SIG-M5 treated with dmso at 0.1 percent for 504 hours (cell line): ENCODE results near the gene TJP1.
"Not testable (repeated sequence)": the region's sequence is repeated elsewhere in the genome, so short reads cannot be mapped to it uniquely, and the experiment has no call there.

Experiments used
- DNase-seq: peaks from one replicate; lab custom pipeline; 2025; ENCODE audit not compliant: unreplicated experiment; lab: John Stamatoyannopoulos, UW

The TJP1 gene

GRCh38 chr15:29840054-29840453 lies 17.8 kb upstream of the TJP1 start:
- no peak for DNase-seq

DNA sequence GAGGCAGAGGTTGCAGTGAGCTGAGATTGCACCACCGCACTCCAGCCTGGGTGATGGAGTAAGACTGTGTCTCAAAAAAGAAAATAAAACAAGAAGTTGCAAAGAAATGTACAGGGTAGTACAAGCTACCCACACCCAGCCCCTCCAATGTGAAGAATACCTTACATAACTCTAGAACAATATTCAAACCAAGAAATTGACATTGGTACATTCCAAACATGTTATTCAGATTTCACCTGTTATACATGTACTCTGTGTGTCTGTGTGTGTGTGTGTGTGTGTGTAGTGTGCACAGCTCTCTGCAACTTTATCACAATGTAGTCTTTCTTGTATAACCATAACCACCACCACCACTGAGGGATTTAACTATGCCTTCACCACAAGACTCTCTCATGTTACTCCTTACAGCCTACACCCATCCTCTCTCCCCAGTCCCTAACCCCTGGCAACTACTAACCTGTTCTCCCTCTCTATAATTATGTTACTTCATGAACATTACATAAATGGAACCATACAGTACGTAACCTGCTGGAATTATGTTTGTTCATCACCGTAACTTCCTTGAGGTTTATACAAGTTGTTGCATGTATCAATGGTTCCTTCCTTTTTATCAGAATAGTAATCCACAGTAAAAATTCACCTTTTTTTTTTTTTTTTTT lies 16.2 kb upstream of the TJP1 start:
- DNase-seq: no peak

DNA sequence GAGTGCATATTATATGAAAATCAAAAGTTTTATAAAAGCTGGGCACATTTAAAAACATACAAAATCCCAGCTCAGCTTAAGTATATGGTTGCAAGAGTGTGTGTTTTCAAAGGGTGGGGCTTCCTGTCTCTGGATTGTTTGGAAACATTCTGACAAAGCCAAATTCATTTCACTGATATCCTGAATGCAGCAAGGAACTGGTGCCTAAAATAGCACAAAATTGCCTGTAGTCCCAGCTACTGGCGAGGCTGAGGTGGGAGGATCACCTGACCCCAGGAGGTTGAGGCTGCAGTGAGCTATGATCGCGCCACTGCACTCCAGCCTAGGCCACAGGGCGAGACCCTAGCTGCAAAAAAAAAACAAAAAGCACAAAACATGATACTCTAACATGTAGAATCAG lies 13.0 kb upstream of the TJP1 start:
- DNase-seq: no peak

DNA sequence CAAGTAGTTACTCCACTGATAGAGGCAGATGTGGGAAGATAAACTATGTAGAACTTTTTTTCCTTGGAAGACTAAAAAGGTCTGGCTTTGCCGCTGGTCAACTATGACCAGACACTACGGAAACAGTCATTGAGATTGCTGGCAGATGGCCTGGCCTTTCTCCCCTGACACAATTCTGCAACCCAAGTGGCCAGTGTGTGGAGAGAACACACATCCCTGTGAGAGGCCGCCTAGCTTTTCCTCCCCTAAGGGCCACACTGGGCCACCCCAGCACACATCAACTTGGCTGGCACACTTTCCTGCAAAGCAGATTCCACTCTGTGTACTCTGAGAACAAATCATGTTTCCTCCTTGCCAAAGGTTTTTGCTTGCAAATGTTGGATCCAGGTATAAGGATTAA lies 10.4 kb upstream of the TJP1 start:
- no peak for DNase-seq

DNA sequence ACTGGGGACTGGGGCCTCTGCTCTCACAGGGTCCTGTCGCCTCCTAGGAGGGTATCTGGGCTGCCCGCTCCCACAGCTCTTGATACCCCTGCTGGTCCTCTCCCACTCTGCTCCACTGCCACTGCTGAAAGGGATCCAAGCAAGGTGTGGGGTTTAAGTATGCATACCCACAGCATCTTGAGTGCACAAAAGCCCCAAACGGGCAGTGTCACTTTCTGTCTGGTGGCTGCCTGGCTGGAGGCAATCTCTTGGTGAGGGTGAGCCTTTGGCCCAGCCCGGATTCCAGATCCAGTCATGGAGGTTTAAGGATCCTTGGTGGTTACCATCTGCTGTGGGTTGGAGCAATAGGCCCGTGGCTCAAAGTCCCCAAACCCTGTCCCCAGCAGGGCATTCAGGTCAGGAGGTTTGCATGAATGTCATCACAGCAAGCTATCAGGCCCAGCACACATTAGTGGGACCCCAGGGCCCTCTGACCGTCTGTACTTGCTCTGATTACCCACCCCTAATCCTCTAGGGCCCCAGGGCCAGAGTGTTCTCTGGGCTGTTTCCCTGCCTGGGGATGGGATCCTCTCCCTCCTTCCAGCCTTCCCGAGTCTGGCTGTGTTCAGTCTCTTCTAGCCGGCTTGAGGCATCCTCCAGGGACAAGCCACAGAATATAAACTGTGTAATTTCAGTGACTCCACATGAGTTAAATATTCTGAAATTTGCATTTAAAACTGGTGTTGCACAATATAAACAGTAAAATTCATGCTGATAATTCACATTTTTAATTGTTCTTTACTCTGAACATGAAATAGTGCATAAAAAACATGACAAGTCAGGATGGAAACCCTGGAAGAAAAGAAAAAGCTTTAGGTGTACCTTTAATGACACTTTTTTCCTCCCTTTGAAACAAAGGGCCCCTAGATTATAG lies 4.9 kb upstream of the TJP1 start:
- no peak for DNase-seq

DNA sequence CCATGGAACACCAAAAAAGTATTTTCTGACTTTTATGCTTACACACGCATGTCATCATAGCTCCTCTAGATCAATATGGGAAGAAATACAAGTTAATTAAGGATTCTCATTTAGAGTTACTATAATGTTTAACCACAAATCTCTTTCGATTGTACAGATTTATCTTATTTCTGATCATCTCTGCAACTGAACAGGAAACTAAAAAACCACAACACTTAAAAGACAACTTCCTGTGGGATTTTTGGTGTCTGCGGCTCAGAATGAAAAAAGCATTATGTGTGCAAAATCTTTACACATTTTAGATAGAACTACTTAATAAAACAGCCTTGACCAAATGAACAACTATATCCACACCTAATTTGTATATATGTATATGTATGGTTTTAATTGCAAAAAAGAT lies 3.0 kb upstream of the TJP1 start:
- DNase-seq: no peak

GRCh38 chr15:29822684-29823459 lies 604 bp upstream of the TJP1 start:
- no peak for DNase-seq

DNA sequence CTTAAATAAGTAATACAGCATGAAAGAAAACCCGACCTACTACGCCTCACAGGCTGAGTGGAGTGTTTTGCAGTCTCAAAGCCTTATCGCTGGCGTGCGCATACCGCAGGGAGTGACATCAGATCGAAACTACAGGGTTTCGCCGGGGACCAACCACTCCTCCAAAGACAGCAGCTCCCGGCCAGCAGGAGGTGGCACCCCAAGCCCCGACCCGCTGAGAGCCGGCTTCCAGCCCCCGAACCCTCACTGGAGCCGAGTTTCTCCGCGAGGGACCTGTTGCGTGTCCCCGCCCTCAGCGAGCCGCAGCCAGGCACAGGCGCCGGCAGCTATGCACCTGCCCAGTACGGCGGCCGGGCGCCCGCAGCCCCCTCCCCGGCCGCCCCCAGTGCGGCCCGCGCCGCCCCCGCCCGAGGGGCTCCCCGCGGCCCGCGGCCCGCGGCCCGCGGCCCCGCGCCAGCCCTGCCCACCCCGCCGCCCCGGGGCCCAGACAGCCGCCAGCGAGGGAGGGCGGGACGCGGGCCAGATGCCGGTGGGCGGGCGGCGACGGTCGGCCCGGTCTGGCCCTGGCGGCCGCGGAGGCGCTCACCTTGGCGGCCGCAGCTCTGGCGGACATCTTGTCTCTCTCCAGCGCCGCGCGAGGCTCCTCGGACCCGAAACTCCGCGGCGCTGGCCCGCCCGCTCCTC lies 710 bp downstream of the TJP1 start:
- no peak for DNase-seq

GRCh38 chr15:29820394-29821154 lies 1.7 kb downstream of the TJP1 start:
- DNase-seq: no peak

DNA sequence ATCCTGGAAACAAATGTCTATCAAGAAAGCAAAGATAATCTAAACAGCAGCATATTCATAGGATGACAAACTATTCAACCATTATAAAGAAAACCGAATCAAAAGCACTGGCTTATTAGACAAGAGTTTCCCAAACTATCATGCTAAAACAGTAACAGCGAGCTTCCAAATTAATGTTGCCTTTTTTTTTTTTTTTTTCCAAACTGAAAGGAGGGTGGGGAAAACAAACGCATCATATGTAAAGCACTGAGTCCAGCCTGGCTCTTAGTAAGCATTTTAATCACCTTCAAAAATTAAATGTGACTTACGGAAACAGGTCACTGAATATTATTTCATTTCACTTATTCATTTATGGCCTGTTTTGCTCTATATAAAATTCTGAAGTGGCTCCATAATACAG lies 2.3 kb downstream of the TJP1 start:
- DNase-seq: no peak

GRCh38 chr15:29818141-29818540 lies 4.1 kb downstream of the TJP1 start:
- no peak for DNase-seq

DNA sequence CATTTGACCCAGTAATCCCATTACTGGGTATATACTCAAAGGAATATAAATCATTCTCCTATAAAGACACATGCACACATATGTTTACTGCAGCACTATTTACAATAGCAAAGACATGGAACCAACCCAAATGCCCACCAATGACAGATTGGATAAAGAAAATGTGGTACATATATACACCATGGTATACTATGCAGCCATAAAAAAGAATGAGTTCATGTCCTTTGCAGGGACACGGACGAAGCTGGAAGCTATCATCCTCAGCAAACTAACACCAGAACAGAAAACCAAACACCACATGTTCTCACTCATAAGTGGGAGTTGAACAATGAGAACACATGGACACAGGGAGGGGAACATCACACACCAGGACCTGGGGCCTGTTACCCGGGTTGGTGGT lies 4.8 kb downstream of the TJP1 start:
- not testable (repeated sequence) for DNase-seq

DNA sequence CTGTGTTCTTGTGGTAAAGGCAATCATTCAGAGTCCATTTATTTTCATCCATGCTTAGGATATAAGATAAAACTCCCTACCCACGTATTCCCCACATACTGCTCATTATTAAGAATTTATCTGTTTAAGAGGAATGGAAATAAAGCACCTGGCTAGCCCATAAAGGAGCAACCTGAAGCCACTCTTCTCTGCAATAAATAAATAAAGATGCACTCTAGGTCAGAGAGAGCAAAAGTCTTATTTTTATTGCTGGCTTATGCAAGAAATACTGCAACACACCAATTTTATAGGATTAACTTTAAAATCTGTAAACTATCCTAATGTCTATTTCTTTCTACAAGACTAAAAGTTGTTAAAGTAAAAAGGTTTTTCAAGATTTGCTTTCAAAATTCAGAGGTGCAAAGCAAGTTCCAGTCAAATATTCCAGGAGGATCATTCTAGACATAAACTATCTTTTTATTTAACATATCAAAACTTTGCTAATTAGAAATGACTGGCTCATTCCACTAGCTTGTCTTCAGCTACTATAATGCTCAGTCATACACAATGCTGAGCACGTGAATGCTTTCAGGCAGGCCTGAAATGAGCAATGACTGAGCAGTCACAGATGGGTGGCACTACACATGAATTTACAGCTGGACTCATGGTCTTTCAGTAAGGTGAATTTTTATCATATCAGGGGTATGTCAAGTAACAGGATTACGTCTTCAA lies 7.1 kb downstream of the TJP1 start:
- DNase-seq: no peak

DNA sequence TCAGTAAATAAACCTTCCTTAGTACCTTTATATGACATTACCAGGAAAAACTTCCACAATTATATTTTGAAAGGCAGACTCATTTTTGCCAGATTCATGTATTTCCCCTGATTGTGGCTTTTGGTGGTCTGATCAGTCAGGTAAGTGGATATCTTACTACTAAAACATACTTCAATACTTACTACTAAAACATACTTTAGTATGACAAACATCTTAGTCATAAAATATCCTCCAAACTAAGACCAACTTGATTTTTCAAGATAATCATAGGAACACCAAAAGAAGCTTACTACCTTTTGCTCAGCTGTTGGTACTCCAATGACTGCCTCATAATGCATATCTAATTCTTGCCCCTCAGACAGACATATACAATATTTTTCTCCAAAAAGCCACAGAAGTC lies 9.3 kb downstream of the TJP1 start:
- no peak for DNase-seq

GRCh38 chr15:29812384-29812694 lies 9.9 kb downstream of the TJP1 start:
- DNase-seq: peak; percentile 31

- DNase-seq: no peak
Measured at GRCh38 chr15:29811691-29812383, 10.4 kb downstream of the TJP1 start.

- DNase-seq: no peak
Measured at GRCh38 chr15:29805708-29806104, 16.6 kb downstream of the TJP1 start.

DNA sequence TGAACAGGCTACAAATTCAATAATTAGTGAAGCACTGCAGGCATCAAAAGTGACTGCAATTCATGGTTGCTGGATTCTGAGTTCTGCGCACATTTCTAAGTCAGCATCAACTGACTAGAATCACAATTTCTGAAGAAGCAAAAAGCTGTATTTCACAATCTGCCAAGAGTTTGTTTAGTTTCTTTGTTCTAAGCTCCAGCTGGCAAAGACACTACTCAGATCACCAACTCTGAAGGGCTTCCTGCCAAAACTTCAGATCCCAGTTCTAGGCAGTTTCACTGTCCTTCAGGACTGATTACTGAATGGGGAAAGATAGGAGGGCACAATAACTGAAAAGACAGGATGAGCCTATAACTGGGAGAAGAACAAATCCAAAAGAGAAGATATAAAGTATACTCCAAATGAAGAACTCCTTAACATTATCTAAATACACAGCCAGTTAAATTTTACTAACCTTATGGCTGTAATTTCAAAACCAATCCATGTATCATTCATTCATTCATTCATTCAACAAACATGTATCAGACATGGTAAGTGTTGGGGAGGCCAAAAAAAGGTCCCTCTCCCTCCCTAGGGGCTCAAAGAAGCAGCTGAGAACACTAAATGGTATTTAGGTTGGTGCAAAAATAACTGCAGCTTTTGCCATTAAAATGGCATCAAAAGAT lies 17.1 kb downstream of the TJP1 start:
- DNase-seq: no peak

DNA sequence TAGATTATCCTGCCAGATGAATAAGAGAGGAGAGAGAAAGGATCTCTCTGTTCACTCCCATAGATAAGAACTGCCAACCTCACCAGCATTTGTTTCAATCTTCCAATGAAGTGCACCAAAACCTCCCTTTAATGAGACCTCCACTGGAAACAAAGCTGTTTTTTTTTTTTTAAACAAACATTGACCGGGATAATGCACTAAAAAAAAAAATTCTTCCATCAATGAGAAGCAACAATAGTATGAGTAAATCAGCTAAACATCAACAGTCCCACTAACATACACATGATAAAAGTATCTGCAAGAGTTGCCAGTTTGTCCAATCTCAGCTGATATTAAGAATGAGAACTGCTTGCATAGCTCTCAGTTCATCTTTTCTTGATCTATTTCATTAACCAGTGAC lies 19.9 kb downstream of the TJP1 start:
- no peak for DNase-seq
